H1 (cell line): ENCODE results near the gene ABCC4. TPM values are rescaled to one million over a fixed set of nuclear protein-coding genes. Genes with fewer than 3 reads are reported as not detected.

Source experiments
- BRCA1 ChIP-seq: IDR thresholded peaks from 2 replicates; pipeline ENCODE4 v1.6.1; 2012; ENCODE audit warnings: low read depth, low read length, improper control_type of control experiment
- NANOG ChIP-seq: IDR thresholded peaks from 2 replicates; pipeline ENCODE4 v1.6.1; 2011; ENCODE audit warnings: low read length, low read depth, mild to moderate bottlenecking, inconsistent platforms; ENCODE audit not compliant: insufficient read depth, poor library complexity, severe bottlenecking
- NRF1 ChIP-seq: IDR thresholded peaks from 2 replicates; pipeline ENCODE4 v1.6.1; 2011; ENCODE audit warnings: mild to moderate bottlenecking, low read depth, low read length, improper control_type of control experiment
- RNF2 ChIP-seq: fragments of 200-900, 300-1000 bp; sonication (generic); IDR thresholded peaks from 2 replicates; pipeline ENCODE4 v1.7.1; 2016; ENCODE audit warnings: borderline replicate concordance, low read depth, mild to moderate bottlenecking, antibody characterized with exemption, low read length; ENCODE audit not compliant: poor library complexity, severe bottlenecking; ENCODE audit errors: missing control alignments
- SAP30 ChIP-seq: fragments of 300-600 bp; sonication (generic); IDR thresholded peaks from 2 replicates; pipeline ENCODE4 v1.7.1; 2012; ENCODE audit warnings: low read length, moderate library complexity, mild to moderate bottlenecking, inconsistent platforms; ENCODE audit not compliant: insufficient read depth, insufficient replicate concordance
- polyA plus RNA-seq, 7 experiments: library from polyadenylated mRNA; depleted of rRNA in 3 of 7; stranded (reverse) in 5 of 7; unstranded in 2 of 7; fragments of >200 nt in 5 of 7; fragments of 200-250 nt in 2 of 7; gene quantifications; 1 replicate in 5 of 7; 2 replicates in 1 of 7; 4 replicates in 1 of 7; pipeline versions ENCODE4 v1.2.1 to v1.2.3, GENCODE V29; 2011 to 2013; ENCODE audit warnings: missing spikeins in 2 of 7, mixed read lengths in 2 of 7
- total RNA-seq: library from RNA; stranded (reverse); fragmentation: NEBNext Ultra II Directional; extraction: Animal tissue kit (Norgen Biotek cat#: 25700); gene quantifications from 2 replicates; pipeline ENCODE4 v1.2.1, GENCODE V29; 2021

The ABCC4 gene
- total and polyA plus RNA-seq, 2 of the 8 experiments (the other 6 are each of a cell fraction or from before 2014, with no cell fraction given), result 4.0 to 14.1 TPM

GRCh38 chr13:95099541-95099940 lies 201.7 kb downstream of the ABCC4 start (continued):
- TF ChIP-seq RNF2 (no peak), NANOG (no peak), NRF1 (no peak), BRCA1 (no peak), SAP30 (no peak)
